ENCODE data around the gene MTAP.

GRCh38 chr9:21781656-21782055, 20.8 kb upstream of the MTAP start:
- no peak for TF ChIP-seq EP300 (conservative IDR thresholded peaks at IDR 0.05; ENCODE audit: poor library complexity, severe bottlenecking)
- no peak for TF ChIP-seq CTCF (IDR thresholded peaks at IDR 0.05; ENCODE audit: poor library complexity, severe bottlenecking)
- no peak for TF ChIP-seq POLR2AphosphoS5 (IDR thresholded peaks at IDR 0.05)
- TF ChIP-seq RAD21 (conservative IDR thresholded peaks at IDR 0.05), result no peak
- no peak for TF ChIP-seq EZH2 (IDR thresholded peaks at IDR 0.05; ENCODE audit: borderline replicate concordance, insufficient read depth, low read length, poor library complexity, severe bottlenecking)
- TF ChIP-seq TAF1 (IDR thresholded peaks at IDR 0.05; ENCODE audit: low read depth), result no peak
- TF ChIP-seq SMC3 (conservative IDR thresholded peaks at IDR 0.05; ENCODE audit: poor library complexity), result no peak

Data from neural cell (in vitro differentiated cells).